Activated CD8-positive, alpha-beta memory T cell treated with anti-CD3 and anti-CD28 coated beads, Interleukin-2, amount 10 ng/mL, durations not matched to agents 7 days and 5 days (primary cell): ENCODE measurements around the gene SLC22A3. TPM values are rescaled to one million over a fixed set of nuclear protein-coding genes. Genes with fewer than 3 reads are reported as not detected.
"Not testable (repeated sequence)": the region's sequence is repeated elsewhere in the genome, so short reads cannot be mapped to it uniquely, and the experiment has no call there.

ENCODE experiments used
- ATAC-seq: fragments of 150-1000 bp; cut with Tn5 transposase; one replicate; pipeline ENCODE4 v1.10.0; 2021; ENCODE audit warnings: moderate library complexity
- CTCF ChIA-PET: fragments of 350-600 bp; sonication (Branson Sonifier 250); formaldehyde crosslinking; loops from one replicate; lab custom pipeline; 2021; ENCODE audit warnings: antibody characterized with exemption; lab: Charles Lee
- DNase-seq: peaks from one replicate; pipeline ENCODE4 v3.0.0-alpha.2; 2020
- H3K27ac Mint-ChIP-seq: one replicate; pipeline ENCODE4 v1.8.0; 2021; ENCODE audit warnings: mild to moderate bottlenecking, mixed read lengths
- H3K27me3 Mint-ChIP-seq: one replicate; pipeline ENCODE4 v1.8.0; 2021; ENCODE audit warnings: mixed read lengths
- H3K36me3 Mint-ChIP-seq: one replicate; pipeline ENCODE4 v1.8.0; 2021; ENCODE audit warnings: mild to moderate bottlenecking, mixed read lengths
- H3K4me1 Mint-ChIP-seq: one replicate; pipeline ENCODE4 v1.8.0; 2021; ENCODE audit warnings: mixed read lengths
- H3K4me3 Mint-ChIP-seq: one replicate; pipeline ENCODE4 v1.8.0; 2021; ENCODE audit warnings: mild to moderate bottlenecking, moderate library complexity, mixed read lengths
- H3K9me3 Mint-ChIP-seq: one replicate; pipeline ENCODE4 v1.8.0; 2022; ENCODE audit warnings: low read depth, mixed read lengths
- total RNA-seq, 2 experiments: library from RNA; stranded (reverse); gene quantifications; one replicate each; pipeline ENCODE4 v1.2.3, GENCODE V29; 2021

Gene SLC22A3, protein sequence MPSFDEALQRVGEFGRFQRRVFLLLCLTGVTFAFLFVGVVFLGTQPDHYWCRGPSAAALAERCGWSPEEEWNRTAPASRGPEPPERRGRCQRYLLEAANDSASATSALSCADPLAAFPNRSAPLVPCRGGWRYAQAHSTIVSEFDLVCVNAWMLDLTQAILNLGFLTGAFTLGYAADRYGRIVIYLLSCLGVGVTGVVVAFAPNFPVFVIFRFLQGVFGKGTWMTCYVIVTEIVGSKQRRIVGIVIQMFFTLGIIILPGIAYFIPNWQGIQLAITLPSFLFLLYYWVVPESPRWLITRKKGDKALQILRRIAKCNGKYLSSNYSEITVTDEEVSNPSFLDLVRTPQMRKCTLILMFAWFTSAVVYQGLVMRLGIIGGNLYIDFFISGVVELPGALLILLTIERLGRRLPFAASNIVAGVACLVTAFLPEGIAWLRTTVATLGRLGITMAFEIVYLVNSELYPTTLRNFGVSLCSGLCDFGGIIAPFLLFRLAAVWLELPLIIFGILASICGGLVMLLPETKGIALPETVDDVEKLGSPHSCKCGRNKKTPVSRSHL
- total RNA-seq, result not detected

- Mint-ChIP-seq H3K4me3 (peak within 1 kb of the TSS; percentile 4), H3K27ac (no peak within 1 kb of the TSS), H3K27me3 (peaks cover 70% of the 10 kb centered on the region), H3K9me3 (no peaks in the 10 kb centered on the region), H3K36me3 (no peaks in the 10 kb centered on the region), H3K4me1 (peaks cover 5% of the 10 kb centered on the region)
- DNase-seq (no peak), ATAC-seq (peak; percentile 23)
- CTCF ChIA-PET, result no interaction called here
These were observed at the start of gene SLC22A3 for GRCh38 chr6:160348223-160349019. TSS of gene SLC22A3 (plus strand) at chr6:160348378. CDS start at chr6:160348420, 42 bp downstream.

DNA sequence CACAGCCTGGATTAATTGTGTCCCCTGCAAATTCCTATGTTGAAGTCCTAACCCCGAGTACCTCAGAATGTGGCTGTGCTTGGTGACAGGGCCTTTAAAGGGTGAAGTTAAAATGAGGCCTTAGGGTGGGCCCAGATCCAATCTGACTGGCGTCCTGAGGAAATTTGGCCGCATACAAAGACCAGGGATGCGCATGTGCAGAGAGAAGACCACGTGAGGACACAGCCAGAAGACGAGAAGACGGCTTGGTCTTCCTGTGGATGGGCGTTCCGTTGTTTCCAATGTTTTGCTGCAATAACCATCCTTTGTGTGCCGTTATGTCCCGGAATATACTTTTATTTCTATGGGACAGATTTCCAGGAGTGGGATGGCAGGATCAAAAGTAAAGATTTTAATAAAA is 48.6 kb upstream of the SLC22A3 start:
- Mint-ChIP-seq H3K27ac (no peak overlapping the region), H3K36me3 (no peaks in the 10 kb centered on the region), H3K27me3 (no peaks in the 10 kb centered on the region), H3K4me1 (no peaks in the 10 kb centered on the region), H3K4me3 (no peak overlapping the region), H3K9me3 (peaks cover 4% of the 10 kb centered on the region)
- ATAC-seq (no peak), DNase-seq (no peak)
- CTCF ChIA-PET, result no interaction called here

- H3K9me3 Mint-ChIP-seq, result peaks cover 4% of the 10 kb centered on the region
These were observed 48.0 kb upstream of the SLC22A3 start for GRCh38 chr6:160300076-160300695.

GRCh38 chr6:160301339-160301738 is 46.8 kb upstream of the SLC22A3 start:
- Mint-ChIP-seq H3K4me1 (no peaks in the 10 kb centered on the region), H3K27me3 (no peaks in the 10 kb centered on the region), H3K9me3 (peaks cover 4% of the 10 kb centered on the region), H3K36me3 (no peaks in the 10 kb centered on the region), H3K4me3 (no peak overlapping the region), H3K27ac (no peak overlapping the region)
- no peak for ATAC-seq
- no peak for DNase-seq
- CTCF ChIA-PET, result interaction anchor here (1.0 kb wide), 1 partner anchor 29 kb away, joined by 3 read pairs; no protein-coding TSS in a partner anchor

More at GRCh38 chr6:160300076-160300695, 48.0 kb upstream of the SLC22A3 start:
- no peaks in the 10 kb centered on the region for H3K4me1 Mint-ChIP-seq
- no peak for ATAC-seq
- H3K27me3 Mint-ChIP-seq, result no peaks in the 10 kb centered on the region
- no peak overlapping the region for H3K4me3 Mint-ChIP-seq
- no peak for DNase-seq
- no peak overlapping the region for H3K27ac Mint-ChIP-seq
- H3K36me3 Mint-ChIP-seq, result no peaks in the 10 kb centered on the region
- CTCF ChIA-PET, result no interaction called here

DNA sequence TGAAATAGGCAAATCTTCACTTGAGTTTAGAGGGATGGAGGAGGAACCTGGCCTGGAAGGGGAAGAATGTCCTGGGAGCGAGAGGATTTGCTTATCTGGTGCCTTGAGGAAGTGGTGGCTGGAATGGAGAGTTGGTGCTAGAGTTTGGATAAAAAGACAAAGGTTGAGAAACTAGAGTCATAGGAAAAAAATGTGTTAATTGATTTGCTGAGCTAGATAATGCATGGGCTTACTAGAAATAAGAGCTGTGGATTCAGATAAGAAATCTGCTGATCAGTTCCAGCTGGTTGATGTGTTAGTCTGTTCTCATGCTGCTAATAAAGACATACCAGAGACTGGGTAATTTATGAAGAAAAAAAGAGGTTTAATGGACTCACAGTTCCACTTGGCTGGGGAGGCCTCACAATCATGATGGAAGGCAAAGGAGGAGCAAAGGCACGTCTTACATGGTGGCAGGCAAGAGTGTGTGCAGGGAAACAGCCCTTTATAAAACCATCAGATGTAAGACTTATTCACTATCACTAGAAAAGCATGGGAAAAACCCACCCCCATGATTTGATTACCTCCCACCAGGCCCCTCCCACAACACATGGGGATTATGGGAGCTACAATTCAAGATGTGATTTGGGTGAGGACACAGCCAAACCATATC is 45.6 kb upstream of the SLC22A3 start:
- H3K27ac Mint-ChIP-seq, ATAC-seq, DNase-seq, H3K36me3 Mint-ChIP-seq, H3K9me3 Mint-ChIP-seq, H3K4me1 Mint-ChIP-seq, H3K4me3 Mint-ChIP-seq, CTCF ChIA-PET, H3K27me3 Mint-ChIP-seq: not testable (repeated sequence)

DNA sequence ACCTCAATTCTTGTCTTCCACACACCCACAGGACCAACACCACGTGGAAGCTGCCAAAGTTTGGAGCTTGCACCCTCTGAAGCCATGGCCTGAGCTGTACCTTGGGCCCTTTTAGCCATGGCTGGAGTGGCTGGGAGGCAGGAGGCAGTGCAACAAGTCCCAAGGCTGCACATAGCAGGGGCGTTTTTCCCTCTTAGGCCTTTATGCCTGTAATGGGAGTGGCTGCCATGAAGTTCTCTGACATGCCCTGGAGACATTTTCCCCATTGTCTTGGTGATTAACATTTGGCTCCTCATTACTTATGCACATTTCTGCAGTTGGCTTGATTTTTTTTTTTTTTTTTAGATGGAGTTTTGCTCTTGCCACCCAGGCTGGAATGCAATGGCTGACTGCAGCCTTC is 44.4 kb upstream of the SLC22A3 start:
- no peak for DNase-seq
- ATAC-seq, result no peak
- H3K9me3 Mint-ChIP-seq, result peaks cover 4% of the 10 kb centered on the region
- CTCF ChIA-PET, result no interaction called here
- H3K4me1 Mint-ChIP-seq, result no peaks in the 10 kb centered on the region
- H3K36me3 Mint-ChIP-seq, result no peaks in the 10 kb centered on the region
- H3K27me3 Mint-ChIP-seq, result peaks cover 3% of the 10 kb centered on the region
- H3K27ac Mint-ChIP-seq, result no peak overlapping the region
- H3K4me3 Mint-ChIP-seq, result no peak overlapping the region

- H3K27me3 Mint-ChIP-seq, result peaks cover 3% of the 10 kb centered on the region
- no peaks in the 10 kb centered on the region for H3K4me1 Mint-ChIP-seq
- H3K4me3 Mint-ChIP-seq, result no peak overlapping the region
- no peak for ATAC-seq
- CTCF ChIA-PET, result no interaction called here
- DNase-seq, result no peak
- H3K36me3 Mint-ChIP-seq, result no peaks in the 10 kb centered on the region
- H3K27ac Mint-ChIP-seq, result no peak overlapping the region
- H3K9me3 Mint-ChIP-seq, result peaks cover 2% of the 10 kb centered on the region
These were observed 42.1 kb upstream of the SLC22A3 start for GRCh38 chr6:160305926-160306713.

- no peak for ATAC-seq
- no peak overlapping the region for H3K27ac Mint-ChIP-seq
- H3K4me1 Mint-ChIP-seq, result no peaks in the 10 kb centered on the region
- H3K9me3 Mint-ChIP-seq, result peaks cover 13% of the 10 kb centered on the region
- CTCF ChIA-PET, result no interaction called here
- H3K27me3 Mint-ChIP-seq, result peaks cover 3% of the 10 kb centered on the region
- peaks cover 3% of the 10 kb centered on the region for H3K36me3 Mint-ChIP-seq
- DNase-seq, result no peak
- no peak overlapping the region for H3K4me3 Mint-ChIP-seq
These were observed 38.5 kb upstream of the SLC22A3 start for GRCh38 chr6:160309718-160310117.

GRCh38 chr6:160312900-160313299 is 35.3 kb upstream of the SLC22A3 start:
- no peaks in the 10 kb centered on the region for H3K4me1 Mint-ChIP-seq
- peaks cover 3% of the 10 kb centered on the region for H3K36me3 Mint-ChIP-seq
- peaks cover 4% of the 10 kb centered on the region for H3K27me3 Mint-ChIP-seq
- DNase-seq (no peak), ATAC-seq (no peak)
- no peak overlapping the region for H3K4me3 Mint-ChIP-seq
- no peak overlapping the region for H3K27ac Mint-ChIP-seq
- peaks cover 13% of the 10 kb centered on the region for H3K9me3 Mint-ChIP-seq
- CTCF ChIA-PET, result no interaction called here

DNA sequence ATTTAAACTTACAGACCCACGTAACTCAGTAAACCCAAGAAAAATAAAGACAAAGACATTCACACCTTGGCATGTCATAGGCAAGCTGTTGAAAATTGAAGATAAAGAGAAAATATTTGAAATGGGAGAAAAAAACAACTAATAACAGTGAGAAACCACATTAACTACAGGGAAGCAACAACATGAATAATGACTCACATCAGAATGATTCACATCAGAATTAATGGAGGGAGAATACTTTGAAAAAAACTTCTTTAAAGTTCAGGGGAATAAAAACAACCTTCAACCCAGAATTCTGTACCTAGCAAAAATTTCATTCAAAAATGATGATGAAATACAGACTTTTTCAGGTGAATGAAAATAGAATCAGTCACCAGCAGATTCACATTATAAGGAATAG is 32.9 kb upstream of the SLC22A3 start:
- ATAC-seq, result no peak
- no peak overlapping the region for H3K4me3 Mint-ChIP-seq

DNA sequence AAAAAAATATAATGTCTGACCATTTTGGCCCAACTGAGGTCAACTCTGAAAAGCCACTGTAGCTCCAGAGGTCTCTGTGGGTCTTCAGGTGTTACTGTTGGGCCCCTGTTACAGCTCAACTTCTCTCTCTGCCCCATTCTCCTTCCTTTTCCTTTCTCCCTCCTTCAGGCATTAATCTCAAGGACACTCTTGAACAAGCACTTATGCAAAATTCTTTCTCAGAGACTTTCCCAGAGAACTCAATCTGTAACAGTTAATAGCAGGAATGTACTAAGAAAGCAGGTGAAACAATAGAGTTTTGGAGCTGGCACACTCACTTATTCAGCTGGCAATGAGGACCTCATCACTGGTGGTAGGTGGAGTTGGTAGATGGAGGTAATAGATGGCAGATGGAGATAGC is 31.9 kb upstream of the SLC22A3 start:
- Mint-ChIP-seq H3K4me1 (no peaks in the 10 kb centered on the region), H3K27ac (no peak overlapping the region), H3K9me3 (peaks cover 9% of the 10 kb centered on the region), H3K4me3 (no peak overlapping the region), H3K27me3 (peaks cover 9% of the 10 kb centered on the region), H3K36me3 (peaks cover 3% of the 10 kb centered on the region)
- ATAC-seq (no peak), DNase-seq (no peak)
- CTCF ChIA-PET, result no interaction called here

More for the DNA sequence above, 32.9 kb upstream of the SLC22A3 start:
- H3K27me3 Mint-ChIP-seq, result peaks cover 9% of the 10 kb centered on the region
- no peak overlapping the region for H3K27ac Mint-ChIP-seq
- H3K9me3 Mint-ChIP-seq, result peaks cover 13% of the 10 kb centered on the region
- no peak for DNase-seq
- CTCF ChIA-PET, result no interaction called here
- peaks cover 3% of the 10 kb centered on the region for H3K36me3 Mint-ChIP-seq
- H3K4me1 Mint-ChIP-seq, result no peaks in the 10 kb centered on the region

GRCh38 chr6:160319246-160319645 is 28.9 kb upstream of the SLC22A3 start:
- CTCF ChIA-PET, result no interaction called here
- H3K4me3 Mint-ChIP-seq, result no peak overlapping the region
- peaks cover 9% of the 10 kb centered on the region for H3K27me3 Mint-ChIP-seq

More at GRCh38 chr6:160319246-160319645, 28.9 kb upstream of the SLC22A3 start:
- no peaks in the 10 kb centered on the region for H3K9me3 Mint-ChIP-seq
- DNase-seq (no peak), ATAC-seq (no peak)
- H3K4me1 Mint-ChIP-seq, result no peaks in the 10 kb centered on the region
- H3K36me3 Mint-ChIP-seq, result no peaks in the 10 kb centered on the region
- no peak overlapping the region for H3K27ac Mint-ChIP-seq
